Measurements from ENCODE around the gene TNFRSF4. TPM values are rescaled to one million over a fixed set of nuclear protein-coding genes. Genes with fewer than 3 reads are reported as not detected.

TNFRSF4 gene
- total RNA-seq, 4 donors from 2014 or later, result 0.50 to 2.1 (median 0.93) TPM

DNA sequence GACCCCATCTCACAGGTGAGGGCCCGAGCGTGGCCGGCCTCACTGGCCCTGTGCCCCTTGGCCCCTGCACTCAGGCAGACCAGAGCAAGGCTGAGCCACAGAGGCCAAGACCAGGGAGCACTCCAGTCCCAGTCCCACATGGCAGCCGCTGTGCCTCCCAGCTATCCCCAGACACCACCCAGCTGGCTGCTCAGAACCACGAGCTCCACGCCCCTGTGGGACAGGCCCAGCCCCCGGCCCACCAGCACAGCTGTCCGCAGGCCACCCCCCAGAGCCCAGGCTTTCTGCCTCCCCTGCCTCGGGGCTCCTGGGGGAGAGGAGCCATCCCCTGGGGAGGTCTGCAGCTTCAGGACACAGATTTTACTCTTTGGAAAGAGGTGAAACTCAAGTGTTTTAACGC lies 41.7 kb upstream of the TNFRSF4 start:
- WGBS, result 94% methylated on average over 8 of the region's 10 CpGs
- H3K4me3 ChIP-seq, result no peak overlapping the region
- no peak for DNase-seq (ENCODE audit: extremely low spot score)
- peaks cover 0 to 15% (median 4%) of the 10 kb centered on the region in 4 donors for H3K4me1 ChIP-seq
- H3K27ac ChIP-seq (replicated peaks in 1 of 4), result no peak overlapping the region
- no peaks in the 10 kb centered on the region for H3K27me3 ChIP-seq
- H3K36me3 ChIP-seq, result peaks cover 36 to 98% (median 78%) of the 10 kb centered on the region in 4 donors
- TF ChIP-seq POLR2AphosphoS5 (IDR thresholded peaks at IDR 0.05) (no peak), POLR2A (IDR thresholded peaks at IDR 0.05; ENCODE audit: low read depth) (no peak), EP300 (IDR thresholded peaks at IDR 0.05) (no peak)
- TF ChIP-seq, protein P1, sequence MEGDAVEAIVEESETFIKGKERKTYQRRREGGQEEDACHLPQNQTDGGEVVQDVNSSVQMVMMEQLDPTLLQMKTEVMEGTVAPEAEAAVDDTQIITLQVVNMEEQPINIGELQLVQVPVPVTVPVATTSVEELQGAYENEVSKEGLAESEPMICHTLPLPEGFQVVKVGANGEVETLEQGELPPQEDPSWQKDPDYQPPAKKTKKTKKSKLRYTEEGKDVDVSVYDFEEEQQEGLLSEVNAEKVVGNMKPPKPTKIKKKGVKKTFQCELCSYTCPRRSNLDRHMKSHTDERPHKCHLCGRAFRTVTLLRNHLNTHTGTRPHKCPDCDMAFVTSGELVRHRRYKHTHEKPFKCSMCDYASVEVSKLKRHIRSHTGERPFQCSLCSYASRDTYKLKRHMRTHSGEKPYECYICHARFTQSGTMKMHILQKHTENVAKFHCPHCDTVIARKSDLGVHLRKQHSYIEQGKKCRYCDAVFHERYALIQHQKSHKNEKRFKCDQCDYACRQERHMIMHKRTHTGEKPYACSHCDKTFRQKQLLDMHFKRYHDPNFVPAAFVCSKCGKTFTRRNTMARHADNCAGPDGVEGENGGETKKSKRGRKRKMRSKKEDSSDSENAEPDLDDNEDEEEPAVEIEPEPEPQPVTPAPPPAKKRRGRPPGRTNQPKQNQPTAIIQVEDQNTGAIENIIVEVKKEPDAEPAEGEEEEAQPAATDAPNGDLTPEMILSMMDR (IDR thresholded peaks at IDR 0.05), result no peak
- intact Hi-C loops (cut with DNase I), result no loop called here
- H3K9me3 ChIP-seq, result no peaks in the 10 kb centered on the region

DNA sequence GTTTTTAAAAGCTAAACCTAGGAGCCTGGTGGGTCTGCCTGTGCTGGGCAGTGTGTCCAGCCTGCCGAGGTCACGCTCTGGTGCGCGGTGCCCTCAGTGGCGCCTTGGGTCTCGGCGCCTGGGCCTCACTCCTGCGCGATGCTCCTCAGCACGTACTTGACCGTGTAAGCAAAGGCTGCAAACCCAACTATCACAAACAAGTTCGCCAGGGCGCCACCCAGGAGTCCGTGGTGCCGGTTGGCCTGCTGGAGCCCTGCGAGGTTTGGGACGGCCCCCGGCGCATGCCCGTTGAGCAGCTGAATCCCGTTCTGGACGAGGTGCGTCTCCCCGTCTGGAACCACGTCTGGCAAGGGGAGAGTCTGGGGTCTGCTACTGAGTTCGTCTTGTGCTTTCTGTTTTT lies 41.1 kb upstream of the TNFRSF4 start:
- 91% methylated on average over 15 of the region's 26 CpGs for WGBS
- Histone ChIP-seq H3K36me3 (peaks cover 36 to 93% (median 72%) of the 10 kb centered on the region in 4 donors), H3K27ac (replicated peaks in 1 of 4) (no peak overlapping the region)

DNA sequence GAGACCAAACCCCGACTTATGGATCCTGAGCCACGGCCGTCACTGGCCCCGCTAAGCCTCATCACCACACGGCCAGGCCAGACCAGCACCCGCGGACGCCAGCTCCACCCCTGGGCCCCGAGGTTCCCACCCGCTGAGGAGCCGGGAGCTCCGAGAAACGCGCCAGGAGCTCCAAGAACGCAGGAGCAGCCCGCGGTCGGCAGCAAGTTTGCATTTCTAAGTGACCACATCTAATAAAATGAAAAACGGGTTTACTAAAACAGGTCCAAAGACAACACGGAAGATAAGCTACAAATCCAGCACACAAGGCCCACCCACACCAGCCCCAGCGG lies 40.7 kb upstream of the TNFRSF4 start:
- TF ChIP-seq POLR2AphosphoS5 (IDR thresholded peaks at IDR 0.05), result no peak
- no peak for TF ChIP-seq EP300 (IDR thresholded peaks at IDR 0.05)
- no peak for TF ChIP-seq POLR2A (IDR thresholded peaks at IDR 0.05; ENCODE audit: low read depth)
- TF ChIP-seq, protein P1 (IDR thresholded peaks at IDR 0.05), result no peak
- Histone ChIP-seq H3K36me3 (peaks cover 36 to 89% (median 68%) of the 10 kb centered on the region in 4 donors), H3K4me3 (no peak overlapping the region), H3K4me1 (peaks cover 0 to 15% (median 0%) of the 10 kb centered on the region in 4 donors), H3K27ac (replicated peaks in 1 of 4) (no peak overlapping the region), H3K27me3 (no peaks in the 10 kb centered on the region), H3K9me3 (no peaks in the 10 kb centered on the region)
- DNase-seq (ENCODE audit: extremely low spot score), result no peak
- intact Hi-C loops (cut with DNase I), result no loop called here
- WGBS, result 88% methylated on average over 21 of the region's 21 CpGs

More for the DNA sequence above, 41.1 kb upstream of the TNFRSF4 start:
- Histone ChIP-seq H3K4me1 (peaks cover 0 to 15% (median 2%) of the 10 kb centered on the region in 4 donors), H3K27me3 (no peaks in the 10 kb centered on the region), H3K9me3 (no peaks in the 10 kb centered on the region), H3K4me3 (no peak overlapping the region)
- TF ChIP-seq POLR2AphosphoS5 (IDR thresholded peaks at IDR 0.05) (no peak), EP300 (IDR thresholded peaks at IDR 0.05) (no peak), POLR2A (IDR thresholded peaks at IDR 0.05; ENCODE audit: low read depth) (no peak)
- TF ChIP-seq, protein P1 (IDR thresholded peaks at IDR 0.05), result no peak
- intact Hi-C loops (cut with DNase I), result no loop called here
- no peak for DNase-seq (ENCODE audit: extremely low spot score)

DNA sequence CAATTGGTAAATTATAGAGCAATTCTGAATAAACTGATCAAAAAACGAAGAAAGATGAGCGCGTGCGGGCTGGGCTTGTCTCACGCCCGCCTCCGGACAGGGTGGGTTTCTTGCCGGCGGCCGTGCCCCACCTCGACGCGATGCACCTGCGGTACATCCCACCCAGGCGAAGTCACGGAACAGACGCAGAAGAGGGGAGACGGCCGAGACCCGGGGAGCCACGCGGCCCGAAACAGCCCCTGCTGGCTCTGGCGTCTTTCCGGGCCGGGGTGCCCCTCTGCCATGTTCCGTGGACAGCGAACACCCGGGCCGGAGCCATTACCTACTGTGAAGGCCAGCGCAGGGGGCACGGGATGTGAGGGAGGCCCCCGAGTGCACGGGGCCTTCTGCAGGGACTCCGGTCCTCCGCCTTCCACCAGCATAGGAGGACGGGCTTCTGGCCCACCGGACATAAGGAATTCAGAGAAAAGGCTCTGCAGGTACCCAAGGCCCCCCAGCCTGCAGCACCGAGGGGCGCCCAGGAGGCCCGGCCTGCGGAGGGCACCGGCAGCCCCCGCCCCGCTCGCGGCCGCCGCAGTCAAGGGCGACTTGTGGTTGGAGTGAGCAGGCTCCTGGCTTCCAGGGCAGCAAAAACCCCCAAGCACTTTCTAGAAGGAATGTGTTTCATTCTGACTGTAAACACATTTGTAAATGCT lies 40.2 kb upstream of the TNFRSF4 start:
- DNase-seq (ENCODE audit: extremely low spot score), result no peak
- intact Hi-C loops (cut with DNase I), result no loop called here
- Histone ChIP-seq H3K27me3 (no peaks in the 10 kb centered on the region), H3K4me3 (no peak overlapping the region), H3K4me1 (peaks cover 0 to 14% (median 0%) of the 10 kb centered on the region in 4 donors), H3K36me3 (peaks cover 34 to 83% (median 63%) of the 10 kb centered on the region in 4 donors), H3K9me3 (no peaks in the 10 kb centered on the region), H3K27ac (replicated peaks in 1 of 4) (no peak overlapping the region)
- TF ChIP-seq EP300 (IDR thresholded peaks at IDR 0.05) (no peak), POLR2A (IDR thresholded peaks at IDR 0.05; ENCODE audit: low read depth) (no peak), POLR2AphosphoS5 (IDR thresholded peaks at IDR 0.05) (no peak)
- TF ChIP-seq, protein P1 (IDR thresholded peaks at IDR 0.05), result no peak
- 91% methylated on average over 21 of the region's 50 CpGs for WGBS

Data from esophagus muscularis mucosa (tissue), 4 donors.